Sigmoid colon (tissue), 4 donors: Measurements from ENCODE around the gene F13B.

Experiments
- POLR2A ChIP-seq, 2 donors: fragments of 450-650 bp; IDR thresholded peaks; one replicate each; pipeline ENCODE4 v1.6.1; 2016; ENCODE audit warnings: antibody characterized with exemption in 2 of 2, mild to moderate bottlenecking in 2 of 2, moderate library complexity in 2 of 2
- POLR2AphosphoS5 ChIP-seq, 4 donors: sonication (generic); formaldehyde crosslinking; IDR thresholded peaks; one replicate each; pipeline ENCODE4 v1.6.1; 2017; ENCODE audit warnings: antibody characterized with exemption in 4 of 4
- TF ChIP-seq, protein P1 (sequence below), 4 experiments: fragments of 450-650 bp in 3 of 4; fragments of 200-600 bp in 1 of 4; IDR thresholded peaks; one replicate each; pipeline ENCODE4 v1.5.1; 2016 to 2019; ENCODE audit warnings: antibody characterized with exemption in 4 of 4, mild to moderate bottlenecking in 3 of 4, moderate library complexity in 2 of 4

DNA sequence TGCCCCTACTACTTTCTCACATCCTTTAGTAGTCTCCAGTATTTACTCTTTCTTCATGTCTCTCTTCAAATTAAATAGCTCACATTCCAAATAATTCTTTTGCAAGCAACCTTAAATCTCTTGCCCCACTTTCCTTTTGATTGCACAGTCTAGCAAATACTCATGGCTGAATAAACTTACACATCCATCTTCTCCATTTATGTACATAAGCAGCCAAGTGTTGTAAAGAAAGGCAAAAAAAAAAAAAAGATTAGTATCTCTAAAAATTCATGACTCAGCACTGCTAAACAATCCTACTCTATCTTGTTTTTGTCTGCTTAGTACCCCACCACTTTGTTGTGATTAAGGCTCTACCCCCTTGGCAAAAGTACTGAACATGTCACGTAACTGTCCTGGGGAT is 42.6 kb downstream of the F13B start:
- no peak for TF ChIP-seq POLR2A (IDR thresholded peaks at IDR 0.05)
- TF ChIP-seq, protein P1, sequence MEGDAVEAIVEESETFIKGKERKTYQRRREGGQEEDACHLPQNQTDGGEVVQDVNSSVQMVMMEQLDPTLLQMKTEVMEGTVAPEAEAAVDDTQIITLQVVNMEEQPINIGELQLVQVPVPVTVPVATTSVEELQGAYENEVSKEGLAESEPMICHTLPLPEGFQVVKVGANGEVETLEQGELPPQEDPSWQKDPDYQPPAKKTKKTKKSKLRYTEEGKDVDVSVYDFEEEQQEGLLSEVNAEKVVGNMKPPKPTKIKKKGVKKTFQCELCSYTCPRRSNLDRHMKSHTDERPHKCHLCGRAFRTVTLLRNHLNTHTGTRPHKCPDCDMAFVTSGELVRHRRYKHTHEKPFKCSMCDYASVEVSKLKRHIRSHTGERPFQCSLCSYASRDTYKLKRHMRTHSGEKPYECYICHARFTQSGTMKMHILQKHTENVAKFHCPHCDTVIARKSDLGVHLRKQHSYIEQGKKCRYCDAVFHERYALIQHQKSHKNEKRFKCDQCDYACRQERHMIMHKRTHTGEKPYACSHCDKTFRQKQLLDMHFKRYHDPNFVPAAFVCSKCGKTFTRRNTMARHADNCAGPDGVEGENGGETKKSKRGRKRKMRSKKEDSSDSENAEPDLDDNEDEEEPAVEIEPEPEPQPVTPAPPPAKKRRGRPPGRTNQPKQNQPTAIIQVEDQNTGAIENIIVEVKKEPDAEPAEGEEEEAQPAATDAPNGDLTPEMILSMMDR (IDR thresholded peaks at IDR 0.05) = no peak
- no peak for TF ChIP-seq POLR2AphosphoS5 (IDR thresholded peaks at IDR 0.05)
